ENCODE data around the gene SYNGAP1.

DNA sequence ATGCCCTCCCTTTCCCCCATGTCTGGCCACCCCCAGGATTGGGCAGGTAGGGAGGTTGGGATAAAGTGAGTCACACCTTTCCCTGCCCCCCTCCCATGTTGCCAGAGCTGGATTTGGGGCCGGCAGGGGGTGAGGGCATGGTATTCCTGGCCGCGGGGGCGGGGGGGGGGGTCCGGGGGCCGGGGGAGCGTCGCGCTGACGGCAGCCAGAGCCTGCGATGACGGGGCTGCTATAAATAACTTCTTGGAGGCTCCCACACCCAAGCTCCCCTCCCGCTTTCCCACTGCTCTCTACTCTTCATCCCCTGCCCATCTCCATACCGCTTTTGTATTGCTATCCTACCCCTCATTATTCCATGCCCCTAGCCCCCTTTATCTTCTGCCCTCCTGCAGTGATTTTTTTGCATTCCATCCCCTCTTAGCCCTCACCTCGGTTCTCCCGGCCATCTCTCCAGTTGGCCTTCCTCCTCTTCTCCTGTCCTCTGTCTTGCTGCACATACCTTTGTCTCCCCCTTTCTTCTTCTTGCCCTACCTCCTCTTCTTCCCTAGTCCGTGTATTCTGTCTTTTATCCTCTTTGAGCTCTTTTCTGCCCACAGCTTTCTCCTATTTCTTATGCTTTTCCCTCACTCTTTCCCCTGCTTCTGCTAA lies 13.8 kb downstream of the SYNGAP1 start:
- TF ChIP-seq, protein P1, sequence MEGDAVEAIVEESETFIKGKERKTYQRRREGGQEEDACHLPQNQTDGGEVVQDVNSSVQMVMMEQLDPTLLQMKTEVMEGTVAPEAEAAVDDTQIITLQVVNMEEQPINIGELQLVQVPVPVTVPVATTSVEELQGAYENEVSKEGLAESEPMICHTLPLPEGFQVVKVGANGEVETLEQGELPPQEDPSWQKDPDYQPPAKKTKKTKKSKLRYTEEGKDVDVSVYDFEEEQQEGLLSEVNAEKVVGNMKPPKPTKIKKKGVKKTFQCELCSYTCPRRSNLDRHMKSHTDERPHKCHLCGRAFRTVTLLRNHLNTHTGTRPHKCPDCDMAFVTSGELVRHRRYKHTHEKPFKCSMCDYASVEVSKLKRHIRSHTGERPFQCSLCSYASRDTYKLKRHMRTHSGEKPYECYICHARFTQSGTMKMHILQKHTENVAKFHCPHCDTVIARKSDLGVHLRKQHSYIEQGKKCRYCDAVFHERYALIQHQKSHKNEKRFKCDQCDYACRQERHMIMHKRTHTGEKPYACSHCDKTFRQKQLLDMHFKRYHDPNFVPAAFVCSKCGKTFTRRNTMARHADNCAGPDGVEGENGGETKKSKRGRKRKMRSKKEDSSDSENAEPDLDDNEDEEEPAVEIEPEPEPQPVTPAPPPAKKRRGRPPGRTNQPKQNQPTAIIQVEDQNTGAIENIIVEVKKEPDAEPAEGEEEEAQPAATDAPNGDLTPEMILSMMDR (IDR thresholded peaks at IDR 0.05) = no peak
- no peak for TF ChIP-seq POLR2A (IDR thresholded peaks at IDR 0.05)
